Transverse colon (tissue), 4 donors: Measurements from ENCODE around the gene SNX30.

Experiments
- POLR2A ChIP-seq: fragments of 450-650 bp; IDR thresholded peaks from one replicate; pipeline ENCODE4 v1.6.1; 2016; ENCODE audit warnings: antibody characterized with exemption, mild to moderate bottlenecking, moderate library complexity
- POLR2AphosphoS5 ChIP-seq, 3 donors: sonication (generic); formaldehyde crosslinking; IDR thresholded peaks; one replicate each; pipeline ENCODE4 v1.6.1; 2016; ENCODE audit warnings: antibody characterized with exemption in 3 of 3
- TF ChIP-seq, protein P1 (sequence below), 5 experiments: fragments of 200-600 bp in 3 of 5; fragments of 450-650 bp in 2 of 5; sonication (generic) in 3 of 5; IDR thresholded peaks; 1 replicate in 2 of 5; 2 replicates in 3 of 5; pipeline ENCODE4 v1.5.1; 2016 to 2017; ENCODE audit warnings: antibody characterized with exemption in 5 of 5, inconsistent platforms in 3 of 5, mild to moderate bottlenecking in 2 of 5, moderate library complexity in 1 of 5

DNA sequence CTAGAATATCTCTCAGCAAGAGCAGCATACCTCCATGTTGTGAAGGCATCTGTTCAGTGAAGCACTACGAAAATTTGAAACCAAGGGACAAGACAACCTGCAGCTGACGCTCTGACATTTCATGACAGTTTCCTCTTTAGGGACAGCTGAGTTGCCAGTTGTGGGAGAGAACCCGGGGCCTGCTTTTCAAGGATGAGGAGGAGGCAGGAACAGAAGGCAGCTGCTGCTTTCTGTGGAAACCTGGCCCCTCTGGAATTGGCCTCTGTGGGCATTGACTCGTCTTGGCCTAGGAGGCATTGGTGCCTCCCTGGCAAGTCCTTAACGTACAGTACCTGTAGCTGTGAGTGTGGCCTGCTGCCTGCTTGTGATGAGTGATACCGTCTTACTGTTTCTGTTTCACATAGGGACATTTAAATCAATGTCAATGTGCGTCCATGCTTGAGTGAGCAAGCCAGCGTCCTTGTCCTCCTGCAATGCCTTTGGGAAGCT, 118.5 kb downstream of the SNX30 start:
- TF ChIP-seq POLR2A (no peak), POLR2AphosphoS5 (IDR thresholded peaks at IDR 0.05) (no peak)
- TF ChIP-seq, protein P1, sequence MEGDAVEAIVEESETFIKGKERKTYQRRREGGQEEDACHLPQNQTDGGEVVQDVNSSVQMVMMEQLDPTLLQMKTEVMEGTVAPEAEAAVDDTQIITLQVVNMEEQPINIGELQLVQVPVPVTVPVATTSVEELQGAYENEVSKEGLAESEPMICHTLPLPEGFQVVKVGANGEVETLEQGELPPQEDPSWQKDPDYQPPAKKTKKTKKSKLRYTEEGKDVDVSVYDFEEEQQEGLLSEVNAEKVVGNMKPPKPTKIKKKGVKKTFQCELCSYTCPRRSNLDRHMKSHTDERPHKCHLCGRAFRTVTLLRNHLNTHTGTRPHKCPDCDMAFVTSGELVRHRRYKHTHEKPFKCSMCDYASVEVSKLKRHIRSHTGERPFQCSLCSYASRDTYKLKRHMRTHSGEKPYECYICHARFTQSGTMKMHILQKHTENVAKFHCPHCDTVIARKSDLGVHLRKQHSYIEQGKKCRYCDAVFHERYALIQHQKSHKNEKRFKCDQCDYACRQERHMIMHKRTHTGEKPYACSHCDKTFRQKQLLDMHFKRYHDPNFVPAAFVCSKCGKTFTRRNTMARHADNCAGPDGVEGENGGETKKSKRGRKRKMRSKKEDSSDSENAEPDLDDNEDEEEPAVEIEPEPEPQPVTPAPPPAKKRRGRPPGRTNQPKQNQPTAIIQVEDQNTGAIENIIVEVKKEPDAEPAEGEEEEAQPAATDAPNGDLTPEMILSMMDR (IDR thresholded peaks at IDR 0.05): no peak
